Measurements from ENCODE around the gene DIO1. TPM values are rescaled to one million over a fixed set of nuclear protein-coding genes. Genes with fewer than 3 reads are reported as not detected.
A peak's percentile ranks its signal among the peaks of the same experiment; 100 is the strongest.

DIO1 gene
- total and polyA plus RNA-seq, 9 of the 15 experiments (the other 6 are each of a cell fraction or from before 2014, with no cell fraction given) = not detected

DNA sequence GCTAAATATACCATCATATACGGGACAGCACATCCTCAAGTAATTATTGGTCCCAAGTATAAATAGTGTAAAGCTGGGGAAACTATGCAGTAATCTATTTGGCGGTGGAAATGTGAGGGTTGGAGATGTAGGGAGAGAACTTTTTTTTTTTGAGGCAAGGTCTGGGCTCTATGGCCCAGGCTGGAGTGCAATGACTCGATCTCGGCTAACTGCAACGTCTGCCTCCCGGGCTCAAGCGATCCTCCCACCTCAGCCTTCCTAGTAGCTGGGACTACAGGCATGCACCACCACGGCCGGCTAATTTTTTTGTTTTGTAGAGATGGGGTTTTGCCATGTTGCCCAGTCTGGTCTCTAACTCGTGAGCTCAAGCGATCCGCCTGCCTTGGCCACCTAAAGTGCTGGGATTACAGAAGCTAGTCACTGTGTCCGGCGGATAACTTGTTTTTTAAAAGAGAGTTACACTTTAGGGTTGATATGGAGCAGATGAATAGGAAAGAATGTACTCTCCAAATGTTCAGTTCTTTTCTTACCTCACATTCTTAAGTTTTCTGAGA is 49.6 kb downstream of the DIO1 start (continued):
- TF ChIP-seq, protein P1, sequence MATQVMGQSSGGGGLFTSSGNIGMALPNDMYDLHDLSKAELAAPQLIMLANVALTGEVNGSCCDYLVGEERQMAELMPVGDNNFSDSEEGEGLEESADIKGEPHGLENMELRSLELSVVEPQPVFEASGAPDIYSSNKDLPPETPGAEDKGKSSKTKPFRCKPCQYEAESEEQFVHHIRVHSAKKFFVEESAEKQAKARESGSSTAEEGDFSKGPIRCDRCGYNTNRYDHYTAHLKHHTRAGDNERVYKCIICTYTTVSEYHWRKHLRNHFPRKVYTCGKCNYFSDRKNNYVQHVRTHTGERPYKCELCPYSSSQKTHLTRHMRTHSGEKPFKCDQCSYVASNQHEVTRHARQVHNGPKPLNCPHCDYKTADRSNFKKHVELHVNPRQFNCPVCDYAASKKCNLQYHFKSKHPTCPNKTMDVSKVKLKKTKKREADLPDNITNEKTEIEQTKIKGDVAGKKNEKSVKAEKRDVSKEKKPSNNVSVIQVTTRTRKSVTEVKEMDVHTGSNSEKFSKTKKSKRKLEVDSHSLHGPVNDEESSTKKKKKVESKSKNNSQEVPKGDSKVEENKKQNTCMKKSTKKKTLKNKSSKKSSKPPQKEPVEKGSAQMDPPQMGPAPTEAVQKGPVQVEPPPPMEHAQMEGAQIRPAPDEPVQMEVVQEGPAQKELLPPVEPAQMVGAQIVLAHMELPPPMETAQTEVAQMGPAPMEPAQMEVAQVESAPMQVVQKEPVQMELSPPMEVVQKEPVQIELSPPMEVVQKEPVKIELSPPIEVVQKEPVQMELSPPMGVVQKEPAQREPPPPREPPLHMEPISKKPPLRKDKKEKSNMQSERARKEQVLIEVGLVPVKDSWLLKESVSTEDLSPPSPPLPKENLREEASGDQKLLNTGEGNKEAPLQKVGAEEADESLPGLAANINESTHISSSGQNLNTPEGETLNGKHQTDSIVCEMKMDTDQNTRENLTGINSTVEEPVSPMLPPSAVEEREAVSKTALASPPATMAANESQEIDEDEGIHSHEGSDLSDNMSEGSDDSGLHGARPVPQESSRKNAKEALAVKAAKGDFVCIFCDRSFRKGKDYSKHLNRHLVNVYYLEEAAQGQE (IDR thresholded peaks at IDR 0.05; ENCODE audit: borderline replicate concordance) = no peak
- TF ChIP-seq, protein P1 (CRISPR knock-in tag; IDR thresholded peaks at IDR 0.05; ENCODE audit: low read depth) = no peak
- TF ChIP-seq POLR2B (IDR thresholded peaks at IDR 0.05; ENCODE audit: low read depth, partially characterized antibody) = no peak
- peak; percentile 61; the same call in 1 of the 2 replicates for TF ChIP-seq HLTF (IDR thresholded peaks at IDR 0.05)
- TF ChIP-seq CREM (IDR thresholded peaks at IDR 0.05; ENCODE audit: low read depth) = peak; percentile 5; the same call in 1 of the 2 replicates
- 0 out of 2 replicates have a peak, but pooled peaks have one; percentile 14 for TF ChIP-seq RBFOX2 (IDR thresholded peaks at IDR 0.05; ENCODE audit: low read depth, low read length)
